HepG2 (cell line): Measurements from ENCODE around the gene WDR7. TPM values are rescaled to one million over a fixed set of nuclear protein-coding genes. Genes with fewer than 3 reads are reported as not detected.

Experiments used
- EEA1 ChIP-seq: sonication (generic); formaldehyde crosslinking; IDR thresholded peaks from 2 replicates; pipeline ENCODE4 v1.5.1; 2020; ENCODE audit warnings: mild to moderate bottlenecking, missing genetic modification reagents, borderline replicate concordance
- IKZF1 ChIP-seq: fragments of 450-650 bp; IDR thresholded peaks from 2 replicates; pipeline ENCODE4 v1.7.1; 2016
- ZNF577 ChIP-seq: sonication (generic); formaldehyde crosslinking; IDR thresholded peaks from 2 replicates; pipeline ENCODE4 v1.4.0; 2020; ENCODE audit warnings: mild to moderate bottlenecking, low read depth, missing genetic modification reagents, borderline replicate concordance
- ZNF598 ChIP-seq: sonication (generic); formaldehyde crosslinking; IDR thresholded peaks from 2 replicates; pipeline ENCODE4 v1.5.1; 2020; ENCODE audit warnings: mild to moderate bottlenecking, missing genetic modification reagents, borderline replicate concordance
- polyA plus RNA-seq, 8 experiments: library from polyadenylated mRNA; depleted of rRNA in 3 of 8; stranded (reverse) in 7 of 8; unstranded in 1 of 8; fragments of >200 nt; fragmentation: Illumina TruSeq in 4 of 8; extraction: Trizol in 4 of 8; gene quantifications; 2 replicates each; pipeline versions ENCODE4 v1.2.1 to v1.2.3, GENCODE V29; 2011 to 2016; ENCODE audit warnings: low read depth in 4 of 8, missing spikeins in 1 of 8, mixed read lengths in 1 of 8; ENCODE audit not compliant: insufficient read depth in 1 of 8
- total RNA-seq, 5 experiments: library from RNA; depleted of rRNA; stranded (reverse); fragments of >200 nt; fragmentation: Illumina TruSeq; extraction: Trizol; gene quantifications; 2 replicates each; pipeline ENCODE4 v1.2.3, GENCODE V29; 2016; ENCODE audit warnings: low read depth in 1 of 5
- TF ChIP-seq, protein P1 (sequence below): sonication (generic); formaldehyde crosslinking; IDR thresholded peaks from 2 replicates; pipeline ENCODE4 v1.4.0; 2020; ENCODE audit warnings: mild to moderate bottlenecking, missing genetic modification reagents
- TF ChIP-seq, protein P2 (sequence below): sonication (generic); formaldehyde crosslinking; IDR thresholded peaks from 2 replicates; pipeline ENCODE4 v1.8.1; 2023; ENCODE audit warnings: mild to moderate bottlenecking, missing genetic modification reagents
- TF ChIP-seq, protein P3 (sequence below): sonication (generic); formaldehyde crosslinking; IDR thresholded peaks from 2 replicates; pipeline ENCODE4 v1.5.0; 2020; ENCODE audit warnings: missing genetic modification reagents
- TF ChIP-seq, protein P4 (sequence below): sonication (generic); formaldehyde crosslinking; IDR thresholded peaks from 2 replicates; pipeline ENCODE4 v1.5.1; 2020; ENCODE audit warnings: mild to moderate bottlenecking, missing genetic modification reagents, borderline replicate concordance

WDR7 gene
- total and polyA plus RNA-seq, 2 of the 13 experiments (the other 11 are each of a cell fraction or from before 2014, with no cell fraction given) = 2.0 to 7.8 TPM

DNA sequence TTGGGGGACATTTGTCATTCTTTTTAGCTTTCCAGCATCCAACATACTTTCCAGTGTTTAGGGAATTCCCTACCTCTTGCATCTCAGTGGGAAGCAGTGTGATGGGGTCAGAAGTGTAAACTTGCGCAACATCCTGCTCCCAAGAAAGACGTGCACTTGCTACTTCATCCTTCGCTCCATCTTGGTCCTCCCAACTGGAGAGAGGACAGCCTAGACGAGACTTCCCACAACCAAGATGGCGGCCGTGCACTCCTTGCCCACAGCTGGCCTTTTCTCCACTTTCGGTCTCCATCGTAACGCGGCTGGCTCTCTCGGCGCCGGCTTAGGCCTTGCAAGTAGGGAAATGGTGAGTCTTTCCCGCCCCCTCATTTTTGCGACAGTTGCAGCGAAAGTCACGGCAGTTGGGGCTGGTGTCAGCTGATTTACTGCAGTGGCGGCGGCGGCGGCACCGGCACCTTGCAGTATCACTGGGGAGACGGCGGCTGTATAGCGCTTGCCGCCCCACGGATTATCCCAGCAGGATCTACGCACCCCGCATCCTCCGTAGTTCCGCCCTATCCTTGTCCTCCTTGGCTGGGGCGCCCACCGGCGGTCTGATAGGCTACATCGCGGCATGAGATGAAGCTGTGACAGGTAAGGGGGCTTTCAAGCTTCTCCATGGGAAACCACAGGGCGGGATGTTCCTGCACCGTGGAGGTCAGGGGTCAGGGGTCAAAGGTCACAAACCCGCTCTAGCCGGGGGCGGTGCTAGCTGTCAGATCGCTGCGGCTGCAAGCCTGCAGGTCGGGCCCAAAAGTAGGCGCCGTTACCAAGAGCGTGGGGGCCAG is at the start of gene WDR7 (continued):
- TF ChIP-seq, protein P1, sequence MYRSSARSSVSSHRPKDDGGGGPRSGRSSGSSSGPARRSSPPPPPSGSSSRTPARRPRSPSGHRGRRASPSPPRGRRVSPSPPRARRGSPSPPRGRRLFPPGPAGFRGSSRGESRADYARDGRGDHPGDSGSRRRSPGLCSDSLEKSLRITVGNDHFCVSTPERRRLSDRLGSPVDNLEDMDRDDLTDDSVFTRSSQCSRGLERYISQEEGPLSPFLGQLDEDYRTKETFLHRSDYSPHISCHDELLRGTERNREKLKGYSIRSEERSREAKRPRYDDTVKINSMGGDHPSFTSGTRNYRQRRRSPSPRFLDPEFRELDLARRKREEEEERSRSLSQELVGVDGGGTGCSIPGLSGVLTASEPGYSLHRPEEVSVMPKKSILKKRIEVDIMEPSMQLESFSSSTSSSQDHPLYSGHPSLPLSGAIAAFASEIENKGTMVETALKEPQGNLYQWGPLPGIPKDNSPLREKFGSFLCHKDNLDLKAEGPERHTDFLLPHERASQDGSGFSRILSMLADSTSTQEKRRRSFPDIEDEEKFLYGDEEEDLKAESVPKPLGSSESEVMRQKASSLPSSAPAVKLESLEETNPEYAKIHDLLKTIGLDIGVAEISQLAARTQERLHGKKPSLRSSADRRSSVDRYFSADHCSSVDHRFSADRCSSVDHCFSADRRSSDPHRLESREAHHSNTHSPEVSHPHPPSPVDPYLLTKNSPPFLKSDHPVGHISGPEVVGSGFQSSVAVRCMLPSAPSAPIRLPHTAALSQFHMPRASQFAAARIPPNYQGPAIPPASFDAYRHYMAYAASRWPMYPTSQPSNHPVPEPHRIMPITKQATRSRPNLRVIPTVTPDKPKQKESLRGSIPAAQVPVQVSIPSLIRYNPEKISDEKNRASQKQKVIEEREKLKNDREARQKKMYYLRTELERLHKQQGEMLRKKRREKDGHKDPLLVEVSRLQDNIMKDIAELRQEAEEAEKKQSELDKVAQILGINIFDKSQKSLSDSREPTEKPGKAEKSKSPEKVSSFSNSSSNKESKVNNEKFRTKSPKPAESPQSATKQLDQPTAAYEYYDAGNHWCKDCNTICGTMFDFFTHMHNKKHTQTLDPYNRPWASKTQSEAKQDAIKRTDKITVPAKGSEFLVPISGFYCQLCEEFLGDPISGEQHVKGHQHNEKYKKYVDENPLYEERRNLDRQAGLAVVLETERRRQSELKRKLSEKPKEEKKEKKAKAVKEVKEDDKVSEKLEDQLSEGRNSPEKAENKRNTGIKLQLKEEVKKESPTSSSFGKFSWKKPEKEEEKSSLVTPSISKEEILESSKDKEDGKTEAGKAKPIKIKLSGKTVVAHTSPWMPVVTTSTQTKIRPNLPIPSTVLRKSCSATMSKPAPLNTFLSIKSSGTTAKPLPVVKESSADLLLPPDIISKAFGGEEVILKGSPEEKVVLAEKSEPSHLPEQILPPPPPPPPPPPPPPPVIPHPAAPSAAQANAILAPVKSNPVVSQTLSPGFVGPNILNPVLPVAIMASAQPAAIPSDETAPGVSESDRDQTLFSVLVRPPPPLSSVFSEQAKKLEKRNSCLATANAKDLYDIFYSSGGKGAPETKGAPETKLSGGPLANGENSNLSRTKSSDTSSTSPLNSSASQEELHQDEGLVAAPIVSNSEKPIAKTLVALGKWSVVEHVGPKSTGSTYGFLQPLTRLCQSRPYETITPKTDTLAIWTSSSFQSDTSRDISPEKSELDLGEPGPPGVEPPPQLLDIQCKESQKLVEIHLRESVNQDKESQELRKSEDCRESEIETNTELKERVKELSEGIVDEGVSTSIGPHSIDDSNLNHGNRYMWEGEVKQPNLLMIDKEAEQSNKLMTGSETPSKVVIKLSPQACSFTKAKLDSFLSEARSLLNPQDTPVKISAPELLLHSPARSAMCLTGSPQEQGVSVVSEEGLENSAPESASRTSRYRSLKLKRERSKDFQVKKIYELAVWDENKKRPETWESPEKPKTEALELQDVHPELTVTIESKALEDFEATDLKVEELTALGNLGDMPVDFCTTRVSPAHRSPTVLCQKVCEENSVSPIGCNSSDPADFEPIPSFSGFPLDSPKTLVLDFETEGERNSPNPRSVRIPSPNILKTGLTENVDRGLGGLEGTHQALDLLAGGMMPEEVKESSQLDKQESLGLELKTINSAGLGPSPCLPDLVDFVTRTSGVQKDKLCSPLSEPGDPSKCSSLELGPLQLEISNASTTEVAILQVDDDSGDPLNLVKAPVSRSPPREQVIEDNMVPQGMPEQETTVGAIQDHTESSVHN (CRISPR knock-in tag) = no peak
- TF ChIP-seq, protein P2, sequence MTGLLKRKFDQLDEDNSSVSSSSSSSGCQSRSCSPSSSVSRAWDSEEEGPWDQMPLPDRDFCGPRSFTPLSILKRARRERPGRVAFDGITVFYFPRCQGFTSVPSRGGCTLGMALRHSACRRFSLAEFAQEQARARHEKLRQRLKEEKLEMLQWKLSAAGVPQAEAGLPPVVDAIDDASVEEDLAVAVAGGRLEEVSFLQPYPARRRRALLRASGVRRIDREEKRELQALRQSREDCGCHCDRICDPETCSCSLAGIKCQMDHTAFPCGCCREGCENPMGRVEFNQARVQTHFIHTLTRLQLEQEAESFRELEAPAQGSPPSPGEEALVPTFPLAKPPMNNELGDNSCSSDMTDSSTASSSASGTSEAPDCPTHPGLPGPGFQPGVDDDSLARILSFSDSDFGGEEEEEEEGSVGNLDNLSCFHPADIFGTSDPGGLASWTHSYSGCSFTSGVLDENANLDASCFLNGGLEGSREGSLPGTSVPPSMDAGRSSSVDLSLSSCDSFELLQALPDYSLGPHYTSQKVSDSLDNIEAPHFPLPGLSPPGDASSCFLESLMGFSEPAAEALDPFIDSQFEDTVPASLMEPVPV = no peak
- TF ChIP-seq, protein P3, sequence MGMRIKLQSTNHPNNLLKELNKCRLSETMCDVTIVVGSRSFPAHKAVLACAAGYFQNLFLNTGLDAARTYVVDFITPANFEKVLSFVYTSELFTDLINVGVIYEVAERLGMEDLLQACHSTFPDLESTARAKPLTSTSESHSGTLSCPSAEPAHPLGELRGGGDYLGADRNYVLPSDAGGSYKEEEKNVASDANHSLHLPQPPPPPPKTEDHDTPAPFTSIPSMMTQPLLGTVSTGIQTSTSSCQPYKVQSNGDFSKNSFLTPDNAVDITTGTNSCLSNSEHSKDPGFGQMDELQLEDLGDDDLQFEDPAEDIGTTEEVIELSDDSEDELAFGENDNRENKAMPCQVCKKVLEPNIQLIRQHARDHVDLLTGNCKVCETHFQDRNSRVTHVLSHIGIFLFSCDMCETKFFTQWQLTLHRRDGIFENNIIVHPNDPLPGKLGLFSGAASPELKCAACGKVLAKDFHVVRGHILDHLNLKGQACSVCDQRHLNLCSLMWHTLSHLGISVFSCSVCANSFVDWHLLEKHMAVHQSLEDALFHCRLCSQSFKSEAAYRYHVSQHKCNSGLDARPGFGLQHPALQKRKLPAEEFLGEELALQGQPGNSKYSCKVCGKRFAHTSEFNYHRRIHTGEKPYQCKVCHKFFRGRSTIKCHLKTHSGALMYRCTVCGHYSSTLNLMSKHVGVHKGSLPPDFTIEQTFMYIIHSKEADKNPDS = no peak
- TF ChIP-seq IKZF1 (no peak), ZNF577 (no peak), EEA1 (CRISPR knock-in tag) (no peak), ZNF598 (CRISPR knock-in tag) (peak; percentile 99)
- TF ChIP-seq, protein P4, sequence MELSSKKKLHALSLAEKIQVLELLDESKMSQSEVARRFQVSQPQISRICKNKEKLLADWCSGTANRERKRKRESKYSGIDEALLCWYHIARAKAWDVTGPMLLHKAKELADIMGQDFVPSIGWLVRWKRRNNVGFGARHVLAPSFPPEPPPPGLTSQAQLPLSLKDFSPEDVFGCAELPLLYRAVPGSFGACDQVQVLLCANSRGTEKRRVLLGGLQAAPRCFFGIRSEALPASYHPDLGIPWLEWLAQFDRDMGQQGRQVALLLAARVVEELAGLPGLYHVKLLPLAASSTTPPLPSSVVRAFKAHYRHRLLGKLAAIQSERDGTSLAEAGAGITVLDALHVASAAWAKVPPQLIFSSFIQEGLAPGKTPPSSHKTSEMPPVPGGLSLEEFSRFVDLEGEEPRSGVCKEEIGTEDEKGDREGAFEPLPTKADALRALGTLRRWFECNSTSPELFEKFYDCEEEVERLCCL (CRISPR knock-in tag) = no peak; the same call in 1 of the 2 replicates
